GM10248 (cell line): Measurements from ENCODE around the gene NPTXR.

Experiments used
- CTCF ChIA-PET: fragments of 300-600 bp; sonication (Branson Sonifier 250); formaldehyde crosslinking; extraction: SDS; loops from one replicate; lab custom pipeline; 2021; ENCODE audit warnings: antibody characterized with exemption; lab: Yijun Ruan, JAX
- POLR2A ChIA-PET: fragments of 350-650 bp; sonication (Branson Sonifier 250); formaldehyde crosslinking; extraction: SDS; loops from one replicate; lab custom pipeline; 2020; ENCODE audit warnings: antibody characterized with exemption; lab: Yijun Ruan, JAX
- DNase-seq: peaks from one replicate; pipeline ENCODE4 v3.0.0; 2012; ENCODE audit errors: extremely low spot score
- TF ChIP-seq, protein P1 (sequence below): IDR thresholded peaks from 2 replicates; pipeline ENCODE4 v1.5.1; 2012; ENCODE audit warnings: mild to moderate bottlenecking, low read depth; ENCODE audit errors: extremely low read depth, missing control alignments, control extremely low read depth

The NPTXR gene

GRCh38 chr22:38873469-38874411 is 29.9 kb upstream of the NPTXR start:
- DNase-seq: peak; percentile 64
- TF ChIP-seq, protein P1, sequence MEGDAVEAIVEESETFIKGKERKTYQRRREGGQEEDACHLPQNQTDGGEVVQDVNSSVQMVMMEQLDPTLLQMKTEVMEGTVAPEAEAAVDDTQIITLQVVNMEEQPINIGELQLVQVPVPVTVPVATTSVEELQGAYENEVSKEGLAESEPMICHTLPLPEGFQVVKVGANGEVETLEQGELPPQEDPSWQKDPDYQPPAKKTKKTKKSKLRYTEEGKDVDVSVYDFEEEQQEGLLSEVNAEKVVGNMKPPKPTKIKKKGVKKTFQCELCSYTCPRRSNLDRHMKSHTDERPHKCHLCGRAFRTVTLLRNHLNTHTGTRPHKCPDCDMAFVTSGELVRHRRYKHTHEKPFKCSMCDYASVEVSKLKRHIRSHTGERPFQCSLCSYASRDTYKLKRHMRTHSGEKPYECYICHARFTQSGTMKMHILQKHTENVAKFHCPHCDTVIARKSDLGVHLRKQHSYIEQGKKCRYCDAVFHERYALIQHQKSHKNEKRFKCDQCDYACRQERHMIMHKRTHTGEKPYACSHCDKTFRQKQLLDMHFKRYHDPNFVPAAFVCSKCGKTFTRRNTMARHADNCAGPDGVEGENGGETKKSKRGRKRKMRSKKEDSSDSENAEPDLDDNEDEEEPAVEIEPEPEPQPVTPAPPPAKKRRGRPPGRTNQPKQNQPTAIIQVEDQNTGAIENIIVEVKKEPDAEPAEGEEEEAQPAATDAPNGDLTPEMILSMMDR: no peak
- ChIA-PET CTCF (interaction anchor here (0.8 to 1.3 kb wide), 4 partner anchors 12 to 655 kb away, joined by 3 to 6 read pairs (median 3); no protein-coding TSS in a partner anchor), POLR2A (interaction anchor here (0.5 kb wide), 1 partner anchor 217 kb away, joined by 3 read pairs; no protein-coding TSS in a partner anchor)

DNA sequence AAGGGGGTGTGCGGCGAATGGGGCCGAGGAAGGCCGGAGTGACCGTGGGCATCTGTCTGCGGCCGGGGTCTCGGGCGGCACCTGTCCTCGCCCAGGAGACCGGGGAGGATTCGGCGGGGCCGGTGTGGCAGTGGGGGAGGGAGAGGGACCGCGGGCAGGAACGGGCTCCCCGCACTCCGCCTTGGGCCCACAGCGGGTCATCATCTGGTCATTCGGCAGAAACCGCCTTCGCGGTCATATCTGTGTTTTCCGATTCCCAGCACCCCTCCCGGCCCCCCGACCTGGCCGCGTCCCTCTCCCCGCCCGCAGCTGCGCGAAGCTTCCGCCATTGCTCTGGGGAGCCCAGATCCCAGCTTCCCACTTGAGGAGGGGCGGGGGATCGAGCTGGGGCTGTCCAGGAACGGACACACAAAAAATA is 29.0 kb upstream of the NPTXR start:
- no peak for DNase-seq
- ChIA-PET CTCF (no interaction called here), POLR2A (interaction anchor here (0.5 kb wide), 1 partner anchor 99 kb away, joined by 4 read pairs; no protein-coding TSS in a partner anchor)
- TF ChIP-seq, protein P1: no peak

DNA sequence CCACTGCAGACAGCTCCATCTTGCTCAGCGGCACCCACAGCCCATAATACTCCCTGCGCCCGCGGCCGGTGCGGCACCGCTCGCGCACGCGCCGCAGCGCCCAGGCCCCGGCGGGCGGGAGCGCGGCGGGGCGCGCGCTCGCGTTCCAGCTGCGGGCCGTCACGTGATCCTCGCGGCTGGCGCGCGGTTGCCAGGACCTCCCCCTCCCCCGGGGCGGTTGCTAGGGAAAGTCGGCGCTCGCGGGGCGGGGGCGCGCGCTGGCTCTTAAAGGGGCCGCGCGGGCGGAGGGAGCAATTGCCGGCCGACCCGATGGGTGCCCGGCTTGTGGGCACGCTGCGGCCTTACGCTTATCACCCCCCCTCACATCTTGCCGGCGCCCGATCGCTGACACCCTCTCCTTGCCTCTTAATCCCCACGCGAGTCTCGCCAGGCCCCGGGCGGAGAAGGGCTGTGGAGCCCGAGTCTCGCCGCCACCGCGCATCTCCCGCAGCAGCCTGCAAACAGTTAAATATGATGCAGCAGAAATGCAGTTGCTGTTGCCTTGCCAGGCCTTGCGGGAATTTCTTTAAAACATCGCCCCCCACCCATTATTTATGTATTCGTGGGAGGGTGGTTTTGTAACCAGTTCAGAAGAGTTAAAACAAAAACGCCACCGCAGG is 28.5 kb upstream of the NPTXR start, which contains the start of gene CBX6:
TSS of gene CBX6 (minus strand) at position 45 of the 659 bp plus-strand sequence. CDS start at position 19, 26 bp downstream.
- ChIA-PET CTCF (interaction anchor here (1.0 to 3.1 kb wide), 6 partner anchors 11 to 241 kb away, joined by 3 to 13 read pairs (median 4); no protein-coding TSS in a partner anchor), POLR2A (interaction anchor here (0.5 to 0.7 kb wide), 3 partner anchors 100 to 654 kb away, joined by 3 to 4 read pairs (median 4); partner anchors contain the start of gene GTPBP1)
- TF ChIP-seq, protein P1: no peak
- peak; percentile 95 for DNase-seq

- CTCF ChIA-PET: interaction anchor here (0.9 to 4.9 kb wide), 21 partner anchors 9 to 446 kb away, joined by 3 to 90 read pairs (median 7); partner anchors contain the start of gene APOBEC3B
- no peak for DNase-seq
- POLR2A ChIA-PET: interaction anchor here (0.6 to 0.7 kb wide), 2 partner anchors 166 to 655 kb away, joined by 3 to 4 read pairs; partner anchors contain the start of gene GTPBP1
- TF ChIP-seq, protein P1: no peak
These were observed 27.7 kb upstream of the NPTXR start for GRCh38 chr22:38871360-38872171.

DNA sequence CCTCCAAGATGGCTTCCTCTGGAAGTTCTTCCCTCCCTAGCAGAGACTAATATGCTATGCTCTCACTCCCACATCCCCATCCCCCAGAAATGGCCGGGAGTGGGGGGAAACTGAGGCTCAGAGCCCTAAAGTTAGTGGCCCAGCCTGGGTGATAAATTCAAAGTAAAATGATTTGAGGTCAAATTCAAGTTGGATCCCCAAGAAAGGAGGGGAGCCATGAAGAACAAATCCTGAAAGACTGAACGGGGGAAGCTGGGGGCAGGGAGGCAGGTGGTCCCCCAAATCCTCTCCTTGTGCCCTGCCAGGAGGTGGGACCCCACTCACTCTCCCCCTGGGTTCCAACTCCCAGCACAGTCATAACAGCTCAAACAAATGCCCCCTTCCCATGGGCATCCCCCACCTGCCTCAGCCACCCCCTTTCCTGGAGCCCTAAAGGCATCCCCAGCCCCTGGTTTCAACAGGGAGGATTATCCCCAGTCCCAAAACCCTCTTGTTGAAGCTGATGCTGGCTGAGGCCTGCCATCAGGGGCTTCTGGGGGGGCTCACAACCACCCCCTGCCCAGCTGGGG is 27.0 kb upstream of the NPTXR start:
- no peak for DNase-seq
- CTCF ChIA-PET: interaction anchor here (0.9 to 4.9 kb wide), 47 partner anchors 9 to 658 kb away, joined by 3 to 90 read pairs (median 4); partner anchors contain the start of genes APOBEC3B, APOBEC3D, CBX7 and RPL3
- POLR2A ChIA-PET: no interaction called here
- TF ChIP-seq, protein P1: no peak
